ENCODE measurements around the gene DNAJB6. TPM values are rescaled to one million over a fixed set of nuclear protein-coding genes. Genes with fewer than 3 reads are reported as not detected.

DNAJB6 gene
- total and polyA plus RNA-seq, 2 donors (not counting 3 experiments of a cell fraction or from before 2014, with no cell fraction given), result 69.6 to 135 TPM

- intact Hi-C loops (cut with micrococcal nuclease), result no loop called here
Measured at GRCh38 chr7:157436763-157437480, 100.1 kb downstream of the DNAJB6 start.

More at GRCh38 chr7:157436763-157437480, 100.1 kb downstream of the DNAJB6 start:
- ChIA-PET CTCF (no interaction called here), POLR2A (no interaction called here)
- Histone ChIP-seq H3K4me2 (ENCODE audit: insufficient read depth, low read length) (no peak overlapping the region), H3K9me1 (replicated peaks; ENCODE audit: control insufficient read depth, extremely low read depth, insufficient read depth, low read length) (no peaks in the 10 kb centered on the region), H3K4me1 (ENCODE audit: control insufficient read depth, extremely low read depth, insufficient read depth, low read length) (peaks cover 2% of the 10 kb centered on the region), H3K36me3 (ENCODE audit: control insufficient read depth in 2 of 2, extremely low read depth in 1 of 2, insufficient read depth in 2 of 2, low read length in 2 of 2) (no peaks in the 10 kb centered on the region), H3K27me3 (ENCODE audit: control insufficient read depth in 2 of 2, insufficient read depth in 2 of 2, low read length in 2 of 2) (no peaks in the 10 kb centered on the region), H4K20me1 (replicated peaks; ENCODE audit: control insufficient read depth, extremely low read depth, insufficient read depth, low read length) (no peaks in the 10 kb centered on the region), H3K4me3 (replicated peaks in 1 of 3; ENCODE audit: insufficient read depth in 1 of 3, low read depth in 1 of 3, low read length in 3 of 3) (no peak overlapping the region), H3K9me3 (replicated peaks; ENCODE audit: control insufficient read depth, insufficient read depth, low read length) (no peaks in the 10 kb centered on the region), H3K27ac (ENCODE audit: insufficient read depth, low read depth, low read length) (no peak overlapping the region), H2AFZ (ENCODE audit: low read depth, low read length) (no peak overlapping the region), H3K9ac (replicated peaks; ENCODE audit: extremely low read depth, insufficient read depth, low read length) (no peak overlapping the region), H3K79me2 (ENCODE audit: control insufficient read depth, insufficient read depth, low read length) (no peaks in the 10 kb centered on the region)
- dilution Hi-C loops (cut with MboI; ENCODE audit: extremely low pct_ligation_motif_present, low sequenced_read_pairs), result no loop called here
- no TSS peak for BruUV-seq (replicated peaks)
- FAIRE-seq, result no peak
- TF ChIP-seq GATA2 (IDR thresholded peaks at IDR 0.05; ENCODE audit: insufficient read depth, insufficient read length, low read depth, low read length) (no peak), MAX (IDR thresholded peaks at IDR 0.05; ENCODE audit: insufficient read depth, insufficient read length) (no peak), MYC (IDR thresholded peaks at IDR 0.05; ENCODE audit: low read depth, low read length) (no peak), EZH2 (IDR thresholded peaks at IDR 0.05; ENCODE audit: borderline replicate concordance, low read depth, low read length, severe bottlenecking) (no peak), JUN (IDR thresholded peaks at IDR 0.05; ENCODE audit: borderline replicate concordance, insufficient read depth, insufficient read length, low read depth) (no peak), POLR2A (IDR thresholded peaks at IDR 0.05; ENCODE audit: low read depth, low read length) (no peak), POLR2AphosphoS5 (IDR thresholded peaks at IDR 0.05; ENCODE audit: insufficient read depth, low read depth, low read length) (no peak), FOS (IDR thresholded peaks at IDR 0.05; ENCODE audit: borderline replicate concordance, insufficient read depth, low read length) (no peak)
- TF ChIP-seq, protein P1, sequence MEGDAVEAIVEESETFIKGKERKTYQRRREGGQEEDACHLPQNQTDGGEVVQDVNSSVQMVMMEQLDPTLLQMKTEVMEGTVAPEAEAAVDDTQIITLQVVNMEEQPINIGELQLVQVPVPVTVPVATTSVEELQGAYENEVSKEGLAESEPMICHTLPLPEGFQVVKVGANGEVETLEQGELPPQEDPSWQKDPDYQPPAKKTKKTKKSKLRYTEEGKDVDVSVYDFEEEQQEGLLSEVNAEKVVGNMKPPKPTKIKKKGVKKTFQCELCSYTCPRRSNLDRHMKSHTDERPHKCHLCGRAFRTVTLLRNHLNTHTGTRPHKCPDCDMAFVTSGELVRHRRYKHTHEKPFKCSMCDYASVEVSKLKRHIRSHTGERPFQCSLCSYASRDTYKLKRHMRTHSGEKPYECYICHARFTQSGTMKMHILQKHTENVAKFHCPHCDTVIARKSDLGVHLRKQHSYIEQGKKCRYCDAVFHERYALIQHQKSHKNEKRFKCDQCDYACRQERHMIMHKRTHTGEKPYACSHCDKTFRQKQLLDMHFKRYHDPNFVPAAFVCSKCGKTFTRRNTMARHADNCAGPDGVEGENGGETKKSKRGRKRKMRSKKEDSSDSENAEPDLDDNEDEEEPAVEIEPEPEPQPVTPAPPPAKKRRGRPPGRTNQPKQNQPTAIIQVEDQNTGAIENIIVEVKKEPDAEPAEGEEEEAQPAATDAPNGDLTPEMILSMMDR (IDR thresholded peaks at IDR 0.05; ENCODE audit: extremely low read depth in 1 of 2, insufficient read depth in 1 of 2, low read depth in 1 of 2, low read length in 2 of 2), result no peak
- DNase-seq (ENCODE audit: low read depth, low spot score), result no peak
